NCI-H2107 treated with DMSO at 0.1 percent for 48 hours (cell line): ENCODE measurements around the gene PRKACG.
"Not testable (repeated sequence)": the region's sequence is repeated elsewhere in the genome, so short reads cannot be mapped to it uniquely, and the experiment has no call there.

ENCODE experiments used
- DNase-seq: peaks from one replicate; lab custom pipeline; 2025; ENCODE audit not compliant: unreplicated experiment; lab: John Stamatoyannopoulos, UW

PRKACG gene

DNA sequence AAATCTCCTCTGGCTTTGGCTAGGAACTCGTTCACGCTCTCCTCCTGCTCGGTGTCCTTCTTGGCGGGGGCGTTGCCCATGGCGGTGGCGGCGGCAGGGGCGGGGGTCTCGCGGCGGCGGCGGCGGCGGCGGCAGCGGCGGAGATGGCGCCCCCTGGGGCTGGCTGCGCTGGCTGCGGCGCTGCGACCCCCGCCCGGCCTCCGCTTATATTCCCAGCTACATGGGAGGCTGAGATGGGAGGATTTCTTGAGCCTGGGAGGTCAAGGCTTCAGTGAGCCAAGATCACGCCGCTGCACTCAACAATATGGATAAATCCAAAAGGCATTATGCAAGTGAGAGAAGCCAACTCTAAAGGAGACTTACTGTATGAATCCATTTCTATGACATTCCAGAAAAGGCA is at the start of gene PRKACG:
PRKACG (minus strand) TSS at position 101 of the 400 bp plus-strand sequence; CDS start at position 80, 21 bp downstream.
- no peak for DNase-seq

DNA sequence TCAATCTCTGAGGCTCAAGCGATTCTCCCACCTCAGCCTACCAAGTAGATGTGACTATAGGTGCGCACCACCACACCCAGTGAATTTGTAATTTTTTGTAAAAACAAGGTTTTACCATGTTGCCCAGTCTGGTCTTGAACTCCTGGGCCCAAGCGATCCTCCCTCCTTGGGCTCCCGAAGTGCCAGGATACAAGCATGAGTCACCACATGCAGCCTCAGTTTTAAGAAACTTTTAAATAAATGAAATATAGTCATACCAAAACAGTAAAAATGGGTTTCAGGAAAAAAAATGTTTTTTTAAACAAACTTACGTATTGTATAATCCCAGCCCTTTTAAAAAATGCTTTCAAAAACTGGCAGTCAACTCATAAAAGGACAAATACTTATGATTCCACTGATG is 48.3 kb upstream of the PRKACG start:
- no peak for DNase-seq

DNA sequence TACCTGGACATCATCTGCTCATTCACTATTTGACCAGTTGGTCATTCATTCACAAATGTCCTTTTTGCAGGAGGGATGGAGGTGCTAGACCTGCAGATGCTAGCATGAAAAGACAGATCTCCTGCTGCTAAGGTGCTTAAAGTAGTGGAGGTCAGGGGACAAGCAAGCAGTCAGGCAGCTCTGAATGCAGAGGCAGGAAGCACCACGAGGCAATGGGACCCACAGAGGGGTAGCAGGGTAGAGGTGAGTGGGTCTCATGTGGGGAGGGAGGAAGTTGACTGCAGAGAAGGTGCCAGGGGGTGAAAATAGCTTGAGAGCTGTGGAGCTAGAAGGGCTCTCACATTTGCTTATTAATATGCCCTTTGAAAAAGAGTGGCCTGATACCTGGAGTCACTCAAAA is 46.9 kb upstream of the PRKACG start:
- DNase-seq, result no peak

DNA sequence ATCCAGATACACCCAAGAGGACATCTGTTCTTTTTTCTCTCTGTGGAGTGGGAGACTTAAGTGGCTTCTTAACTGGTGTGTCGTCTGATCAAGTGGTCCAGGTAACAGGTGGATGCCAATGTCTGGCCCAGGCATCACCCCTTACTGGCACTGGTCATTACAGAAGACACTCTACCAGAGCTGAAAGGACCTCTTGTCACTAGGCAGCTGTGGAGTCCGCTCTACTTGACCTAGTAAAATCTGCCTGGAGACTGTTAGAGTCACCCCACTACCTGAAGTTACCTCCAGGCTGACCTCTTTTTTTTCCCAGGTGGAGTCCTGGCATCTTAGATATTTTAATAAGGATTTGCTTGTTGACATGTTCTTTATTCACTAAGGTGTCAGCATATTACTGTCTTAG is 44.2 kb upstream of the PRKACG start:
- DNase-seq, result no peak

DNA sequence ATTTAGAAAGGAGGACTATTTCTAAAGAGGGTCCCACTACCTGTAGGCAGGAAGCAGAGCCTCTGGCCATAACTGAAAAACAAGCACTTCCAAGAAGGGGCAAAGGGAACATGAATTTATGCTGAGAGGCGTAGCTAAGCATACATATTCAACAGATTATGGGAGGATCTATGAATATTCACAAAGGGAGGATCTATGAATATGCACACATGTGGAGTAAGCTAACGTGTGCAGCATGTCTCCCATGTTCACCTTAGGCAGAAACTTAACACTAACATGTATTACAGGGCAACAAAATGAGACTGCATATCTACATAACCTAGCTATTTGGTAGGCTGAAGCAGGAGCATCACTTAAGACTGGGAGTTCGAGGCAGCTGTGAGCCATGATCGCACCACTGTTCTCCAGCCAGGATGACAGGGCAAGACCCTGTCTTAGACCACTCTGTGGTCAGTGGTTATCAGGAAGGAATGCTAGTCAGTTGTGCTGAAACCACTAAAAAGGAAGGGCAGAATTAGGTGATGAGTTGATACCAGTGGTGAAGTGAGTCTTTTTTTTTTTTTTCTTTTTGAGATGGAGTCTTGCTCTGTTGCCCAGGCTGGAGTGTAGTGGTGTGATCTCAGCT is 42.4 kb upstream of the PRKACG start:
- no peak for DNase-seq

DNA sequence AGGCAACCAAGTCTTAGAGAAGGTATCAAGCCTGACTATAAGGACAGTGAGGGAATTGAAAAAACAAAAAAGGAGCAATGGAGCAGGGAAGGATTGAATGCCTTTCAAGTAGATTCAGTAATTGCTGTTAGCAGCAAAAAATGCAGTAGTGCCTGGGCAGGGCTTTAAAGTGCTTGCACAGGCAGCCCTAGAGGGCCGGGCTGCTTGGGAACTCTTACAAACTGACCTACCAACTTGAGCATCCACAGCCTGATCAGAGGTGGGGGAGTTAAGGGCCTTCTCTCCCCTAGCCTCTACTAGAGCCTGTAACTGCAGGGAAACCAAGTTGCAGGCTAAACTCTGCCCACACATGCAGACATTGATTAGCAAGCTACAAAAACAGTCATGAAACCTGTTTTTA is 41.1 kb upstream of the PRKACG start:
- no peak for DNase-seq

DNA sequence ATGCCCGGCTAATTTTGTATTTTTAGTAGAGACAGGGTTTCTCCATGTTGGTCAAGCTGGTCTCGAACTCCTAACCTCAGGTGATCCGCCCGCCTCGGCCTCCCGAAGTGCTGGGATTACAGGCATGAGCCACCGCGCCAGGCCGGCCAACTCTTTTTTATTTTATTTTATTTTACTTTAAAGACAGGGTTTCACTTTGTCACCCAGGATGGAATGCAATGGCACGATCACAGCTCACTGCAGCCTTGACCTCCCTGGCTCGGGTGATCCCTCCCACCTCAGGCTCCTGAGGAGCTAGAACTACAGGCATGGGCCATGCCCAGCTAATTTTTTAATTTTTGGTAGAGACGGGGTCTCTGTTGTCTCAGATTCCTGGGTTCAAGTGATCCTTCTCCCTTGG is 37.0 kb upstream of the PRKACG start:
- DNase-seq, result not testable (repeated sequence)

DNA sequence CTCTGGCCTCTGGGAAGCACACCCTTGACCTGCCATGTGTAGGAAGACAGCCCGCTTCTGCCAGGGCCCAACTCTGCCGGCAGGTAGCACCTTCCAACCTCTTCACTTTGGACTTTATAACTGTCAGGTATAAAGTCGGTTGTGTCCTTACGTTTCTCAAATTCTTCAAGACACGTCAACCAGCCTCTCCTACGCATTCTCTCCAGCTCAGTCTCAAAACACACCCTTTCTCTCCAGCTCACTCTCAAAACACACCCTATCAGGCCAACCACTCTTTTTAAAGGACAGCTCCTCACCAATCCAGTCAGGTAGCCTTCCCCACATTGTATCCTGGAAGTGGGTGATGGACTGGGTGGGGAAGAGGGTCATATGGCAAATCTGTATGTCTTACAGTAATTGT is 35.2 kb upstream of the PRKACG start:
- DNase-seq, result no peak

DNA sequence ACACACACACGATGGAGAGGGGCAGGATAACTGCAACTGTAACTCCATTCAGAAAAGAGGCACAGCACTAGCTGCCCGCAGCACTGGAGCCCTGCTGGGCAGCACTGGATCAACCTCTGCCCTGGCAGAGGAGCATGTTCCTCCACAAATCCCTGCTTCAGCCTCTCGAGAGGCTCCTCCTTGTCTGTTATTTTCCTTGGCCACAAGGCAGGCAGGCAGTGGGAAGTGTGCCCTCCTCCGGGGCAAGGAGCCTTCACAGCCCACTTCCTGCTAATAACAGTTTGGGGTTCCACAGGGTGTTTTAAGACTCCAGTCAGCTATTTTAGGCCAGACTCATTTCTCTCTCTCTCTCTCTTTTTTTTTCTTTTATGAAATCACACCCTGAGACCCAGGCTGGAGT is 33.5 kb upstream of the PRKACG start:
- DNase-seq, result no peak

DNA sequence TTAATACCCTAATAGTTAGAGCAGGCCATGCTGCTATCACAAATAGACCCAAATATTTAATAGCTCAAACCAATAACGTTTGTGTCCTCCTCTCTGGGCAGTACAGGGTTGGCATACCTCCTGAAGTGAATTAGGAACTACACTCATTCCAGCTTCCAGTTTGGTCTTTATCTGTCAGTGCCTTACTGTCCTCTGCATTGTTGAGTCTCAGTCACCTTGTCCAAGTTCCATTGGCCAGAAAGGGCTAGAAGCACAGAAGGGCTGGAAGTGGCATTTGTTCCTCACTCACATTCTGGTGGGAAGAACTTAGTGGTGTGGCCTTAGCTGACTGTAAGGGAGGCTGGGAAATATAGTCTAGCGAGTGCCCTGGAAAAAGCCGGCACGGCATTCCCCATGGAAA is 32.8 kb upstream of the PRKACG start:
- no peak for DNase-seq

DNA sequence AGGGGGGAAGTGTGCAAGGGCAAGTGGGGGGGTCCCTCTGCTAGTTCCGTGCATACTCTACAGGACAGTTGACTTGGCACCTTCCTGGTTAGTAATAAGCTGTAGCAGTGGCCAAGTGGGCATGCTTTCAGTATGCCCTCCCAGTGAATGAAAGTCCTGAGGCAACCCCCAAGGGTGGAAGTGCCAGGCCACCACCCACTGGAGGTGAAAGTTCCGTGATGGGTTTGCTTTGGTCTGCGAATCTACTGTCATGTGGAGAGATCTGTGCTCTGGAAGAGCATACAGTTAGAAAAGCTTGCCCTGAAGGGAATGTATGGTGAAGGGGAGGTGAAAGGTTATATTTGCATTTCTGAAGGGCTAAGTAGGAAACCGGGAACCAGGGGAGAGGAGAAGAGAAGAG is 31.9 kb upstream of the PRKACG start:
- no peak for DNase-seq

DNA sequence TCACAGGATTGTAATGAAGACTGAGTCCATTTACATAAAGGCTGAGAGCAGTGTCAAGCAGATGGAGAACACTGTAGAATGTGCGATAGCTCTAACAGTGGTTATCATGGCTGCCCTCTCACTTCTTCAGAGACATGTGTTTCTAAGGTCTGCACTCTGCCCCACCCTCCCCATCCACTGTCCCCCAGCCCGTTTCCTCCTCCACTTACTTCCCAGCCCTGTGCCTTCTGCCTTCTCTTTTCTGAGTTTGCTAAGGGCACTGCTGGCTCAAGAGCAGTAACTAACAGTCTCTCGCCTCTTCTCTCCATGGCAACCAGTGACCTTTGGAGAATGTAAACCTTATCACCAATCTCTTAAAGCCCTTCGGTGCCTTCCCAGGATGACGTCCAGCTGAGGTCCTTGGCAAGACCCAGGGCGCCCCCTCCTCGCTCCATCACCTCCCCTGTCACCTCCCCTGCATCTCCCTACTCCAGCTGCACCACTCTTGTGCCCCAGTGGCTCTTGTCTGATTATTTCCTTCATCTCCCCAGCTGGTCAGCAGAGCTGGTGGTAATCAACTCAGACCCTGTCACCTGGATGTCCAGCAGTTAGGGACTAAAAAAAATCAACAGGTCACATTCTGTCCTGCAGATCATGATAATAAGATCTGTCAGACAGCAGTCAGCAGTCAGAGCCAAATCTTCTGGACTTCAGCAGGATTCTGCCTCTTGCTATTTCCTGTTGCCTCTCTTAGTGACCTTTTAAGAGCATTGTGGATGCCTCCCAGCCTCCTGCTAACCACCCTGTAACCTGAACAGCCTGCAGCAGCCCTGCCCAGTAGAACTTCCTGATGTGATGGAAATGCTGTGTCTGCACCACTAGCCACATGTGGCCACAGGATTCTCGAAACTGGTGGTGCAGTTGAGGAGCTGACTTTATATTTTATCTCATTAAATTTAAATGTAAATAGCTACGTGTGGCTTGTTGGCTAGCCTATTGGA is 30.6 kb upstream of the PRKACG start:
- DNase-seq, result no peak

DNA sequence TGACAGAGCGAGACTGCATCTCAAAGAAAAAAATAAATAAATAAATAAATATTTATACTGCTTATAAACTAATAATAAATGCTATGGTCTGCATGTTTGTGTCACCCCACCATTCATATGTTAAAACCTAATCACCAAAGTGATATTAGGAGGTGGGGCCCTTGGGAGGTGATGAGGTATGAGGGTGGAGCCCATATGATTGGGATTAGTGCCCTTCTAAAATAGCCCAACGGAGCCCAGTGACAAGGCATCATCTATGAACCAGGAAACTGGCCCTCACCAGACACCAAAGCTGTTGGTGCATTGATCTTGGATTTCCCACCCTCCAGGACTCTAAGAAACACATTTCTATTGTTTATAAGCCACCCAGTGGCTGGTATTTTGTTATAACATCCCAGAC is 26.7 kb upstream of the PRKACG start:
- no peak for DNase-seq

DNA sequence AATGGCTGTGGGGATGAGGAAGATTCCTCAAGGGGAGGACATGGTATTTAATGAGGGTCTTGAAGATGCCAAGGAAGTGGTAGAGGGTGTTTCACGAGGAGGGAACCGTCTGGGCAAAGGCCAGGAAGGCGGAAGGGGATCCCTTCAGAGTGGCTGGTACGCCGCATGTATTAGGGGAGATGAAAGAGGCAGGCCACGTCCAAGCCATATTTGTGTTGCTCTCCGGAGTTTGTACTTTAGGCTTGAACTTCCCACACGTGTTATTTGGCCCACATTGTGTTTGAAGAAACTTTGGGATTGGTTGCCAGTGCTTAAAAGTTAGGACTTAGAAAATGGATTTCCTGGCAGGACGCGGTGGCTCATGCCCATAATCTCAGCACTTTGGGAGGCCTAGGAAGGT is 22.9 kb upstream of the PRKACG start:
- DNase-seq, result no peak

DNA sequence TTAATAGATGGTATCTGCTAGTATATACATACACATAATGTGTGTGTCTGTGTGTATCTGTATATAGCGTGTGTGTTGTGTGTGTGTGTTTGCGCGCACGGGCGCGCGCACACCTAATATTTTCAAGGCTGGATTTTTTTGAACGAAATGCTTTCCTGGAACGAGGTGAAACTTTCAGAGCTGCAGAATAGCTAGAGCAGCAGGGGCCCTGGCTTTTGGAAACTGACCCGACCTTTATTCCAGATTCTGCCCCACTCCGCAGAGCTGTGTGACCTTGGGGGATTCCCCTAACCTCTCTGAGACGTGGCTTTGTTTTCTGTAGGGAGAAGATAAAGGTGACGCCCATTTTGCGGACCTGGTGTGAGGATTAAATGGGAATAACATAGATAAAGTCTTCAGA is 22.4 kb upstream of the PRKACG start:
- DNase-seq, result no peak

DNA sequence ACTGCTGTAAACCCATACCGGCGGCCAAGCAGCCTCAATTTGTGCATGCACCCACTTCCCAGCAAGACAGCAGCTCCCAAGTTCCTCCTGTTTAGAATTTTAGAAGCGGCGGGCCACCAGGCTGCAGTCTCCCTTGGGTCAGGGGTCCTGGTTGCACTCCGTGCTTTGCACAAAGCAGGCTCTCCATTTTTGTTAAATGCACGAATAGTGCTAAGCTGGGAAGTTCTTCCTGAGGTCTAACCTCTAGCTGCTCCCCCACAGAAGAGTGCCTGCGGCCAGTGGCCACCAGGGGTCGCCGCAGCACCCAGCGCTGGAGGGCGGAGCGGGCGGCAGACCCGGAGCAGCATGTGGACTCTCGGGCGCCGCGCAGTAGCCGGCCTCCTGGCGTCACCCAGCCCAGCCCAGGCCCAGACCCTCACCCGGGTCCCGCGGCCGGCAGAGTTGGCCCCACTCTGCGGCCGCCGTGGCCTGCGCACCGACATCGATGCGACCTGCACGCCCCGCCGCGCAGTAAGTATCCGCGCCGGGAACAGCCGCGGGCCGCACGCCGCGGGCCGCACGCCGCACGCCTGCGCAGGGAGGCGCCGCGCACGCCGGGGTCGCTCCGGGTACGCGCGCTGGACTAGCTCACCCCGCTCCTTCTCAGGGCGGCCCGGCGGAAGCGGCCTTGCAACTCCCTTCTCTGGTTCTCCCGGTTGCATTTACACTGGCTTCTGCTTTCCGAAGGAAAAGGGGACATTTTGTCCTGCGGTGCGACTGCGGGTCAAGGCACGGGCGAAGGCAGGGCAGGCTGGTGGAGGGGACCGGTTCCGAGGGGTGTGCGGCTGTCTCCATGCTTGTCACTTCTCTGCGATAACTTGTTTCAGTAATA is 21.8 kb upstream of the PRKACG start, which contains the start of gene FXN:
FXN (plus strand) TSS at position 315 of the 871 bp plus-strand sequence; CDS start at position 346, 31 bp downstream.
- no peak for DNase-seq

DNA sequence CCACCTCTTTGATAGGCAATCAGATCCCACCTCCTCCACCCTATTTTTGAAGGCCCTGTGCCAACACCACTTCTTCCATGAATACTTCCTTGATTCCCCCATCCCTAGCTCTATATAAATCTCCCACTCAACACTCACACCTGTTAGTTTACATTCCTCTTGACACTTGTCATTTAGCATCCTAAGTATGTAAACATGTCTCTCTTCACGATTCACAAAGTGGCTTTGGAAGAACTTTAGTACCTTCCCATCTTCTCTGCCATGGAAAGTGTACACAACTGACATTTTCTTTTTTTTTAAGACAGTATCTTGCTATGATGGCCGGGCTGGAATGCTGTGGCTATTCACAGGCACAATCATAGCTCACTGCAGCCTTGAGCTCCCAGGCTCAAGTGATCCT is 20.2 kb upstream of the PRKACG start:
- no peak for DNase-seq

DNA sequence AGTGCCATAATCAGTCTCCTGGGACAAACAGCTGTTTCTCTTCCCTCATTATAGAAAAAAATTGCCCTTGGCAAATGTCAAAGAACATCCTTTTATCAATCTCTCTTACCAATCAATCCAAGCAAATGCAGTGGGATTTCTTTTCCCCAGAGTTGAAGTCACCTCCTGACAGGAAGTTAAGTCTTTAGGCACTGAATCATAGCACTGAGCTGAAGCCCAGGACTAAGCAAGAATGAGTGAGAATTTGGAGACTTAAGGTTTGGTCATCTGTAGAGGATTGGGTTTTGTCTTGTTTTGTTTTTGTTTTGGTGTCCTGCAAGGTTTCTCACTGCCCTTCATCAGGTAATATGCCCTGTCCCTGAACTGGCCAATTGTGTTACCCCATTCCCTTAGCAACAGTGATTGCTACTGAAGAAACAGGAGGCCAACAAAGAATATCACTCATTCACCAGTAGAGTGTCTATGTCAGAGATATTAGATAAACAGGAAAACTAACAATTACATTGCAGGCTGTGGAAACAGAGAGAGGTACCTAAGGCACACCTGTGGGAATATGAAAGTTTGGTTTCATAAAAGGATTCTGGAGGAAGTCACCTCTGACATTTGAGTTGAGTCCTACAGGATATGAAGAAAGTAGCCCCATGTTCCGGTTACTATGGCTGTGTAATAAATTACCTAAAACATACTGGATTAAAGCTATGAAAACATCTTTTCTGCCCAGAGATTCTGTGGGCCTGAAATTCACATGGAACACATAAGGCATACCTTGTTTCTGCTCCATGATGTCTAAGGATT is 17.1 kb upstream of the PRKACG start:
- DNase-seq, result no peak

DNA sequence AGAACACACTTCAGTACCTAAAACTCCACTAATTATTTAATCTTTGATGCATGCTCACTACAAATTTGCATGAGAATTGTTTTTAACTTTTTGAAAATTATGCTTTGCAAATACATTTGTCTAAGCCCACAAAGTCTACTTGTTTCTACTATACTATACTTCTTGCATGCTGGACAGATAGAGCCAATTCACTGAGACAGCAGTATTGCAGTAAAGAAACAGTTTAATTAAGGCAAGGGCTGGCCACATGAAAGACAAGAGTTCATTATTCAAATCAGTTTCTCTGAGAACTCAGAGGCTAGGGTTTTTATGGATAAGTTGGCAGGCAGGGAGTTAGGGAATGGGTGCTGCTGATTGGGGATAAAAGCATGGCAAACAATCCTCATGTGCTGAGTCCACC is 15.6 kb upstream of the PRKACG start:
- DNase-seq, result no peak

DNA sequence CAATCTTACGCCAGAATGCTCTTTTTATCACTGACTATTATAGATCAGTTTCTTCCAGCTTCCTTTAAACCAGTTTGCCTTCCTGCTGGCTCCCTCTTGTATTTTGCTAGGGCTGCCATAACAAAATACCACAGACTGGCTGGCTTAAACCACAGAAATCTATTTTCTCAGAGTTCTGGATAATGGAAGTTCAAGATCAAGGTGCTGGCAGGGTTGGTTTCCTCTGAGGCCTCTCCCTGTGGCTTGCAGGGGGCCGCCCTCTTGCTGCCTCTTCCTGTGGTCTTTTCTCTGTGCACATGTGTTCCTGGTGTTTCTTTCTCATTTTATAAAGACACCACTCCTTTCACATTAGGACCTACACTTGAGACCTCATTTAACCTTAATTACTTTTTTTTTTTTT is 14.8 kb upstream of the PRKACG start:
- DNase-seq, result no peak
